OCI-LY7 (cell line): ENCODE results near the gene DEF6. TPM values are rescaled to one million over a fixed set of nuclear protein-coding genes. Genes with fewer than 3 reads are reported as not detected.

Experiments
- BruUV-seq: library from RNA; stranded (reverse); fragments of 400-500 nt; replicated peaks from 2 replicates; lab custom pipeline; 2021; lab: Mats Ljungman, UMichigan
- CTCF ChIA-PET: fragments of 300-600 bp; sonication (Branson Sonifier 250); formaldehyde crosslinking; loops from one replicate; lab custom pipeline; 2022; ENCODE audit warnings: antibody characterized with exemption; ENCODE audit not compliant: unreplicated experiment; lab: Charles Lee
- POLR2A ChIA-PET: fragments of 300-600 bp; sonication (Branson Sonifier 250); formaldehyde crosslinking; loops from one replicate; lab custom pipeline; 2022; ENCODE audit warnings: antibody characterized with exemption; lab: Charles Lee
- DNase-seq: peaks from one replicate; pipeline ENCODE4 v3.0.0-alpha.2; 2015; ENCODE audit warnings: low spot score
- H2AFZ ChIP-seq: fragments of 200-600 bp; sonication (generic), shearing (Covaris generic); 2 replicates; pipeline ENCODE4 v1.6.1; 2014; ENCODE audit warnings: mild to moderate bottlenecking, antibody characterized with exemption, low read length, moderate library complexity
- H3K27ac ChIP-seq: fragments of 200-600 bp; sonication (generic); 2 replicates; pipeline ENCODE4 v1.5.1; 2014; ENCODE audit warnings: mixed run types, low read depth, mild to moderate bottlenecking, moderate library complexity, low read length, inconsistent platforms; ENCODE audit not compliant: poor library complexity, severe bottlenecking
- H3K36me3 ChIP-seq: fragments of 200-600 bp; sonication (generic); 2 replicates; pipeline ENCODE4 v1.6.1; 2014; ENCODE audit warnings: mild to moderate bottlenecking, antibody characterized with exemption, low read length, moderate library complexity, mixed read lengths; ENCODE audit not compliant: insufficient read depth
- H3K4me1 ChIP-seq: fragments of 200-600 bp; sonication (generic); 2 replicates; pipeline ENCODE4 v1.5.1; 2014; ENCODE audit warnings: mild to moderate bottlenecking, low read length; ENCODE audit not compliant: insufficient read depth, poor library complexity, severe bottlenecking
- H3K4me2 ChIP-seq: fragments of 200-600 bp; sonication (generic); 2 replicates; pipeline ENCODE4 v1.6.1; 2014; ENCODE audit warnings: mild to moderate bottlenecking, low read length
- H3K4me3 ChIP-seq: fragments of 200-600 bp; sonication (generic); 2 replicates; pipeline ENCODE4 v1.5.1; 2014; ENCODE audit warnings: mild to moderate bottlenecking, low read depth, low read length; ENCODE audit not compliant: poor library complexity, severe bottlenecking
- H3K79me2 ChIP-seq: fragments of 200-600 bp; sonication (generic); 2 replicates; pipeline ENCODE4 v1.6.1; 2016; ENCODE audit warnings: low read depth, mild to moderate bottlenecking, low read length, moderate library complexity, mixed read lengths; ENCODE audit not compliant: insufficient read depth
- H3K9me2 ChIP-seq: fragments of 200-600 bp; sonication (generic); 2 replicates; pipeline ENCODE4 v1.6.1; 2016; ENCODE audit warnings: mild to moderate bottlenecking, low read length, mixed read lengths; ENCODE audit not compliant: insufficient read depth
- H3K9me3 ChIP-seq: fragments of 200-600 bp; sonication (generic); 2 replicates; pipeline ENCODE4 v1.6.1; 2014; ENCODE audit warnings: mild to moderate bottlenecking, mixed run types, low read length, mixed read lengths
- H4K20me1 ChIP-seq: fragments of 200-600 bp; sonication (generic); 2 replicates; pipeline ENCODE4 v1.6.1; 2014; ENCODE audit warnings: mild to moderate bottlenecking, antibody characterized with exemption, low read length, moderate library complexity, mixed read lengths; ENCODE audit not compliant: insufficient read depth
- CTCF ChIP-seq: fragments of 200-600 bp; sonication (generic); conservative IDR thresholded peaks from 2 replicates; pipeline ENCODE4 v1.5.1; 2014; ENCODE audit warnings: mild to moderate bottlenecking, antibody characterized with exemption, low read length, moderate library complexity, mixed read lengths
- EZH2phosphoT487 ChIP-seq: fragments of 200-600 bp; sonication (generic); IDR thresholded peaks from 2 replicates; pipeline ENCODE4 v1.6.1; 2018; ENCODE audit warnings: low read depth, borderline replicate concordance, mild to moderate bottlenecking, mixed run types, antibody characterized with exemption, low read length, moderate library complexity, mixed read lengths
- intact Hi-C: fragments of 100-400 bp; cut with micrococcal nuclease; formaldehyde crosslinking; loops from one replicate; pipeline ENCODE4 v1.10.0; 2022; ENCODE audit not compliant: unreplicated experiment
- total RNA-seq, 2 experiments: library from RNA; depleted of rRNA in 1 of 2; stranded (reverse); fragments of >200 nt in 1 of 2; shearing (Covaris generic) in 1 of 2; gene quantifications; 2 replicates each; pipeline ENCODE4 v1.2.3, GENCODE V29; 2014 to 2022

The DEF6 gene
- total RNA-seq, 2 experiments from 2014 or later, result 53.8 to 56.8 TPM

- BruUV-seq, result no TSS peak
- no peak overlapping the region for H3K27ac ChIP-seq
- peaks cover 18% of the 10 kb centered on the region for H3K4me1 ChIP-seq
- POLR2A ChIA-PET, result interaction anchor here (0.6 kb wide), 1 partner anchor 92 kb away, joined by 3 read pairs; no protein-coding TSS in a partner anchor
- H3K9me3 ChIP-seq, result no peaks in the 10 kb centered on the region
- peaks cover 65% of the 10 kb centered on the region for H3K36me3 ChIP-seq
- H3K9me2 ChIP-seq, result no peaks in the 10 kb centered on the region
- intact Hi-C loops, result no loop called here
- no peaks in the 10 kb centered on the region for H3K79me2 ChIP-seq
- no peak for DNase-seq
- TF ChIP-seq CTCF, result no peak
- no peak for TF ChIP-seq EZH2phosphoT487
- no peaks in the 10 kb centered on the region for H4K20me1 ChIP-seq
- H2AFZ ChIP-seq, result no peak overlapping the region
- no peak overlapping the region for H3K4me3 ChIP-seq
- CTCF ChIA-PET, result no interaction called here
- no peak overlapping the region for H3K4me2 ChIP-seq
Observed at GRCh38 chr6:35352735-35353134, 55.1 kb downstream of the DEF6 start.

- POLR2A ChIA-PET, result no interaction called here
- CTCF ChIA-PET, result no interaction called here
- DNase-seq, result no peak
- no TSS peak for BruUV-seq
- H3K4me1 ChIP-seq, result no peaks in the 10 kb centered on the region
- H3K9me3 ChIP-seq, result no peaks in the 10 kb centered on the region
- intact Hi-C loops, result no loop called here
- no peak overlapping the region for H3K4me3 ChIP-seq
- H3K4me2 ChIP-seq, result no peak overlapping the region
- H3K27ac ChIP-seq, result no peak overlapping the region
- H3K36me3 ChIP-seq, result peaks cover 60% of the 10 kb centered on the region
- no peaks in the 10 kb centered on the region for H3K9me2 ChIP-seq
- no peaks in the 10 kb centered on the region for H3K79me2 ChIP-seq
- TF ChIP-seq CTCF (no peak), EZH2phosphoT487 (no peak)
- H2AFZ ChIP-seq, result no peak overlapping the region
- no peaks in the 10 kb centered on the region for H4K20me1 ChIP-seq
Observed at GRCh38 chr6:35354361-35355135, 56.9 kb downstream of the DEF6 start.

- DNase-seq, result no peak
- Histone ChIP-seq H3K4me3 (no peak overlapping the region), H3K36me3 (peaks cover 48% of the 10 kb centered on the region), H3K4me1 (no peaks in the 10 kb centered on the region), H3K9me2 (no peaks in the 10 kb centered on the region), H3K9me3 (no peaks in the 10 kb centered on the region), H2AFZ (no peak overlapping the region), H3K27ac (no peak overlapping the region), H3K4me2 (no peak overlapping the region), H3K79me2 (no peaks in the 10 kb centered on the region), H4K20me1 (no peaks in the 10 kb centered on the region)
- CTCF ChIA-PET, result no interaction called here
- POLR2A ChIA-PET, result interaction anchor here (0.5 kb wide), 1 partner anchor 69 kb away, joined by 6 read pairs; no protein-coding TSS in a partner anchor
- BruUV-seq, result no TSS peak
- TF ChIP-seq CTCF, result no peak
- intact Hi-C loops, result no loop called here
Observed at GRCh38 chr6:35356391-35356790, 58.8 kb downstream of the DEF6 start.
